Raji (cell line): ENCODE results near the gene YPEL2.

Source experiments
- POLR2A ChIP-seq: IDR thresholded peaks from 2 replicates; pipeline ENCODE4 v1.6.1; 2011; ENCODE audit warnings: low read depth, low read length, control low read depth; ENCODE audit not compliant: insufficient read depth

YPEL2 gene

DNA sequence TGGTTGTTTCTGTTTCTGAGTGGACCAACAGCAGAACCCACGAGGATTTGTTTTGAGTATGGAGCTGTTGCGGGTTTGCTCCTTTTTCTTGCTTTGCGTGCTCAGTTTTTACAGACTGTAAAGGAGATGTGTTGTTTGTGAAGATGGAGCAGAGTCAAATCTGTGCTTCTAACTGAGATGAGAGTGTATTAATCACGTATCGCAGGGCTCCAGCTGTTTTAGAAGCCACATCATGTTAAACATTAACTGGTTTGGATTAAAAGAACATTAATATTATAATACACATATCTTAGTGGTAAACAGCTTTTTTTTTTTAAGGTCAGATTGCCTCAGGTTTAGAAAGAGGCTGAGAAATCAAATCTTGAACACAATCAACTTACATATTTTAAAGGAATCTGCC is 69.4 kb downstream of the YPEL2 start:
- TF ChIP-seq POLR2A, result no peak

DNA sequence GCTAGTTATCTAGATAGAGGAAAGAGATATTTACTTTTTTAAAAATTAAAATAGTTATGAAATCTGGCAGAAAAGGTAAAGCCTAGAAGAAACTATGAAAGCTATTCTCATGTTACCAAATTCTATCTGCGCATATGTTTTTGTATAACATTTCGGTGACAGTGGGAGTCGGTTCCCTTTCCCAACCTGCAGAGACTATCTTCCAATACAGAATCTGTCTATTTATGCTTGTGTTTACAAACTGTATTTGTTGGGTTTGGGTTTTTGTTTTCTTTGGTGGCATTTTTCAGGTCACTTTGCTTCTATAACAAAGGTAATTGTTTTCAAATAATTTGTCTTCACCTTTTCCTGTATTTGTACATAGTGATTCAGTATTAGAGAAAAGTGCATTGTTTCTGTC is 69.8 kb downstream of the YPEL2 start:
- no peak for TF ChIP-seq POLR2A

DNA sequence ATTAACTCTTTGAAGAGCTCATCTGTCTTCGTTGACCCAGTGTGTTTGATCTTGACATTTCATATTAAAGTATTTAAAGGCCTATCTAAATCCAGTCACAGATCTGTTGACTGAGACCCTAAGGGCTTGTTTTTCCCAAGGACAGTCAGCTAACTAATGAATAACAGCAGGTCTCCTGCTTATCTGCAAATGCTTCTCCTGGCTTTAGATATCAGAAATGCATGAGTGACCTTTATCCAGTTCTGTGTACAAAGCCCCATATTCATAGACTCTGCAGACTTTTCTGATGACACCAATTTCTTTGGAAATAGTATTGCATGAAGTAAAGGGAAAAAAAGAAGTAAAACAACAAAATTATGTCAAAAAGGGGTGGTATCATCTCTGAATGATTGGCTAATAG is 70.3 kb downstream of the YPEL2 start:
- no peak for TF ChIP-seq POLR2A

DNA sequence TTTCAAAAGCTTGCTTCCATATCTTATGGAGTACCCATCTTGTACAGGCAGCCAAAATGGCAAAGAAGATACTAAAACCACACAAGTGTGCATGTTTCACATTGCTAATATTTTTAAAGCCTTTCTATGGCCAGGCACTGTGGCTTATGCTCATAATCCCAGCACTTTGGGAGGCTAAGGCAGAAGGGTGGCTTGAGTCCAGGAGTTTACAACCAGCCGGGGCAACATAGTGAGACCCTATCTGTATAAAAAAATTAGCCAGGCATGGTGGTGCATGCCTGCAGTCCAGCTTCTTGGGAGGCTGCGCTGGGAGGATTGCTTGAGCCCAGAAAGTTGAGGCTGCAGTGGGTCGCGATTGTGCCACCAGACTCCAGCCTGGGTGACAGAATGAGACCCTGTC is 71.3 kb downstream of the YPEL2 start:
- no peak for TF ChIP-seq POLR2A

DNA sequence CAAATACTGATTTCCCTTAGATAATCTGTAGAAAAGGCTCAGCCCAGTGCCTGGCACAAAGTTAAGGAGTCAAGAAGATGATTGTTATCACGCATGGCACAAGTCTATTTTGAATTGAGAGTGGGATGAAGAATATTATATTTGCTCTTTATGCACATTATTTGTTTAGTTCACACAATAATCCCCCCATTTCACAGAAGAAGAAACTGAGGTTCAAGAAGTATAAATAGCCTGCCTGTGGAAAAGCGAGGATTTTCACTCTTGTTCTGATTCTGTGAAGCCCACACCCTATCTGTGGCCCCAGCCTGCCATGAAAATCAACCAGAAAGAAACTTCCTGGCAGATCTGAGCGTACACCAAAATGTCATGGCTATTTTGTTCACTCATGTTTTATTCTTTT is 73.0 kb downstream of the YPEL2 start:
- no peak for TF ChIP-seq POLR2A

DNA sequence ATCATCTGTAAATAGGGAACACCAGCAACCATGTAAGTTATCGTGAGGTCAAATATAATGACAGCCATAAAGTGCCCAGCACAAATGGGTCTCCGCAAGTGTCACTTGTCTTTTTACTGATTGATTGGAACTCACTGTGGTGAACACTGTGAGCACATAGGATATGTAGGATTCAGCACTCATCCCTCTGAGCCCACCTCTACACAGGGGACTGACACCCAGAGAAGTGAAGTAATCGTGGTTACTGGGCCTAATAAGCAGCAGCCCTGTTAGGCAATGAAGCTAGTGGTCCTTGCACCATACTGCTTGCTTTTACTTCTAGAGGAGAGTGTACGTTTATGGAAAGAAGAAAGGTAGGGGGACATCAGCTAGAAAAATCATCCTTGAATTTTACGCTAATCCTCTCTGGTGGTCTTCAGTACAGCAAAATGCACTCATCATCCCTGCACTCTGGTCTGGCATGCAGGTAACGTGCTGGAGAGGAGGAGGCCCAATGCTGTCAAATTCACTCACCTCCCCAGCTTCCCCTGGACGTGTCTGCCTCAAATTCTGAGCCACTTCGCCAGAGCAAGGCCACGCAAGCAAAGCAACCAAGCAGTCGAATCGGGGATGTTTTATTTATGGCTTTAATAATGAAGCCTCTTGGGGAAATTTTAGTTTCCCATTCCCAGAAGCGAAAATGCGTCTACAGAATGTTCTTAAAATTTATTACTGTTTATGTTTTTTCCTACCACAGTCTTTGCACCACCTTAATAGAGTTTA is 74.7 kb downstream of the YPEL2 start:
- no peak for TF ChIP-seq POLR2A

DNA sequence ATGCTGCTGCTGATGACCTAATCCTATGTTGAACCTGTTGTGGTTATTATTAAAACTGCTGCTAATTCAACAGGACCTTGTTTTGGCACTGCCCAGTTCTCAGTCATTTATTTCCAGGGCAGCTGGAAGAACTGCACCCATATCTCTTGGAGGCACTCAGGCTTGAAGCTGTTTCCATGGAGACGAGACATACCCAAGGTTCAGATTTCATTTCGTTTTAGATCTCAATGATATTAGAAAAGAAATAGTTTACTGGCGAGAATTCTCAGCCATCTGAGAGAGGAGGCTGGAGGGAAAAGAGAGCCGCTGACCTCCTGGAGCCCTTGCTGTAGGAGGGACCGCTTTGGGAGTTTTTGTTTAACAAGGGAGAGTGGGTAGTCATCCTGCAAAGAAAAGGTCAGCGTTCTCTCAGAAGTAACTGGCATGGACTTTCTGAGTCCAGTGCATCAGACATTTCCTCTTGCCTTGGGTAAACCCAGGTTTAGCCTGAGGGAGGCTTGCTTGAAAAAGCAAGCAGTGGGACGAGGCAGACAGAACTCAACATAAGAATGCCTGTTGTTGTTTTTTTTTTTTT is 75.4 kb downstream of the YPEL2 start:
- TF ChIP-seq POLR2A, result no peak

DNA sequence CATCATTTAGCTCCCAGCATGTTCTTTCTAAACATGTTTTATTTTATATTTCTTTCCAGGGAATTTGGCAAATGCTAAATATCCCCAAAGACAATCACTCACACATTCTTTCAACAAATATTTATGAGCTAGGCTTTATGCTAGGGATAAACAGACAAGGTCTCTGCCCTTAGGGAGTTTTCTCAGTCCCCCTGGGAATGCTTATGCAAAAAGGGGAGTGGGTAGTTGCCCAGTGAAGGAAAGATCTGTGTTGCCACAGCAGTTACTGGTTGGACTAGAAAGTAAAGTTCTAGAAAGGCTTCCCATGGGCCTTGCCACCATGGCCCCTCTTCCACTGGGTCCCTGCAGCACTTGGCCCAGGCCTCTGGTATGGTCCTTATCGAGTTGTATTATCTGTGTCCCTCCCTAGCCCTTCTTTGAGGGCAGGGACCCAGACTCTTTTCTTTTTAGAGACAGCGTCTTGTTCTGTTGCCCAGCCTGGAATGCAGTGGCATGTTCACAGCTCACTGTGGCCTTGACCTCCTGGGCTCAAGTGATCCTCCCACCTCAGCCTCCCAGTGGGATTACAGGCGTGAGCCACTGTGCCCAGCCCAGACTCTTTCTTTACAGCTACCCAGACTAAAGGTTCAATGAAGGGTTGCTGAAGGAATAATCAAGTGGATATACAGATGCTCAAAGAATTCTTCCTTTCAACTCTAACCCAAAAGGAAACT is 78.0 kb downstream of the YPEL2 start:
- no peak for TF ChIP-seq POLR2A

DNA sequence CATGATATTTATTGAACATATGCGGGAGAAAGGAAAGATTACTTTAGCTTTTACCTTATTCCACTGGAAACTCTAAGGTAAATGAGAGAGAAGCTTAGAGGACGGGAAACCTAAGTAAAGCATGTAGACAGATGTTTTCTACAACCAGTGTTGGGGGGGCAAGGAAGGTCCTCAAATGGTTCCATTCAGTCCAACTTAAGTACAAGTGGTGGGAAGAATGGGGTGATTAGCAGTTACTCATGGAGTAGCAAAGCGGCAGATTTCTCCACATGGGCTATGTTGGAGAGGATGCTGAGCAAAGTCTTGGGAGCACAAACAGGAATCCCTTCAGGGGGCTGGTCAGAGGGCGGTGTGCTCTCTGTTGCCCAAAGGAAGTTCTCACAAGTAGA is 78.6 kb downstream of the YPEL2 start:
- no peak for TF ChIP-seq POLR2A

DNA sequence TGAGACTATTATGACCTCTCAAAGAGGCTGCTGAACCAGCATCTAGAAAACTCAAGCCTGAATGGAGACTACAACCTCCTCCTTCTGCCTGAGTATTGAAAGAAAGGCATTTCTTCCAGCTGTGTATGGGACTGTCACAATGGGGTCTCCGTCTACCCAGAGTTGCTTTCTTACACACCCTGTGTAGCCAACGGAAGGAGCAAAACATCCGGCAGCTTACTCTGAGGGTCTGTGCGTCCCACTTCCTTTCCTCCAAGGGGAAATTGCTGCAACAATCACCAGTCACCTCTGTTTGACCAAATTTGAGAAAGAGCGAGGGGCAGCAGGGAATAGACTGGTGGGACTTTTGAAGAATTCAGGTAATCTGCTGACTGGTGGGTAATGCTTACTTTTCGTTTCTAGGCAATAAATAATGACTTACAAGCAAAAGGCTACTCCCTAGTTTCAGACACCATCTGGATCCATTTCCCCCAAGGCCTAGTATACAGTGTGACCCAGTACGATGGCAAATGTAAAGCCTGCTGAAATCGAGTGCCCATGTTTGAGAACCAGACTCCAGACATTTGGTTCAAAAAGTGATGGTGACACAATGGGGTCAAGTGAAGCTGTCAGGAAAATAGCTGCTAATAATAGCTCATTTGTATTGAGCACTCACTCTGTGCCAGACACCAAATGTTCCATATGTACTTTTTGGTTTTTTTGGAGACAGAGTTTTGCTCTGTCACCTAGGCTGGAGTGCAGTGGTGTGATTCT is 81.7 kb downstream of the YPEL2 start:
- TF ChIP-seq POLR2A, result no peak

DNA sequence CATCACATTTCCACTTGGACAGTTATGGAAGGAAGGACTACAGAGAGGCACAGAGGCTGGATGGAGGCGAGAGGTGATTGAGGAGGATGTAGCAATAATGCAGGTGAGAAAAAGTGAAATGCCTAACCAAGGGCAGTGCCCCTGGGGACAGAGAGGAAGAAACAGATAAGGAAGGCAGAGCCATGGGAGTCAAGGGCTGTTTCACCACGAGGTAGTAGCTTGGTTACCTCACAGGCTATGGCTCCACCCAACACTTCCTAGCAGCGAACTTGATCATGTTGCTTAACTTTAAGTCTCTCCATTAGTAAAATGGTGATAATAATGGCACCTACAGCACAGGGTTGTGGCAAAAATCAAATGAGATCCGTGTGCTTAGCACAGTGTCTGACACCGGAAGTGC is 83.9 kb downstream of the YPEL2 start:
- TF ChIP-seq POLR2A, result no peak

DNA sequence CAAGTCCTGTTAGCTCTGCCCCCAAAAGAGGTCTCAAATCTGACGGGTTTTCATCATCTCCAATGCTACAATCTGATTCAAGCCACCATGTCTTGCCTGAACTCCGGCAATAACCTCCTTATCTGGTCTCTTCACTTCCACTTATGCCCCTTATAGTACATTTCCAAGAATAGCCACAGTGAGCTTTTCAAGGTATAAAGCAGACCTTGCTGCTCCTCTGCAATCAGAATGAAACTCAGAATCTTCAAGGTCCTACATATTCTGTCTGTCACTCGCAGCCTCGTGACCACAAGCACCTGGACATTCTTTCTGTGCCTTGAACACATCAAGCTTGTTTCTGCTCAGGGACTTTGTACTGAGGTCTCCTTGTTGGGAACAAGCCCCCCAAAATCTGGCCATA is 84.7 kb downstream of the YPEL2 start:
- no peak for TF ChIP-seq POLR2A

DNA sequence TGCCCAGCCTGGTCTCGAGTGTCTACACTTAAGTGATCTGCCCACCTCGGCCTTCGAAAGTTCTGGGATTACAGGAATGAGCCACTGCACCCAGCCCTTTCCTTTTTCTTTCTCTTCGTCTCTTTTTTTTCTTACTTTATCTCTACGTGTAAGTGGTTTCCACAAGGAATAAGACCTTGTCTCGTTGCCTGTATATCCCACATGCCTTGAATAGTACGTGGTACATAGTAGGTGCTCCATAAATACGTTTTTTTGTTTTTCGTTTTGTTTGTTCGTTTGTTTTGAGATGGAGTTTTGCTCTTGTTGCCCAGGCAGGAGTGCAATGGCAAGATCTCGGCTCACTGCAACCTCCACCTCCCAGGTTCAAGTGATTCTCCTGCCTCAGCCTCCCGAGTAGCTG is 86.0 kb downstream of the YPEL2 start:
- no peak for TF ChIP-seq POLR2A

DNA sequence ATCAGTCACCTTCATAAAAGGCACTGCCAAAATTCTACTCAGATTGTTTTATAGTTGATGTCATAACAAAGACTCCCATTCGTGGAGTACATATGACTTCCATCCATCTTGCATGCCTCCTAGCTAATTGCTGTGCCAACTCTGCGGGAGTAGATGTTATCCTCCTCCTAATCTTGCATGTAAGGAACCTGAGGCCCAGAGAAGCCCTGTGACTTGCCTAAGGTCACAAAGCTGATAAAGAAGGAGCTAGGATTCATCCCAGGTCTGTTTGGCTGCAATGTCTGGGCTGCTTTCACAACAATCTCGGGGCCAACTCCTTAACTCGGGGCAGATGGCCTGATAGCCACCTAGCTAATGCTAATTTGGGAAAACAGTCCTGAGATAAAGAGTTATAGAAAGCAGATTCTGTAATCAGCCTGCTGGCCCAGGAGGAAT is 87.3 kb downstream of the YPEL2 start:
- TF ChIP-seq POLR2A, result no peak

DNA sequence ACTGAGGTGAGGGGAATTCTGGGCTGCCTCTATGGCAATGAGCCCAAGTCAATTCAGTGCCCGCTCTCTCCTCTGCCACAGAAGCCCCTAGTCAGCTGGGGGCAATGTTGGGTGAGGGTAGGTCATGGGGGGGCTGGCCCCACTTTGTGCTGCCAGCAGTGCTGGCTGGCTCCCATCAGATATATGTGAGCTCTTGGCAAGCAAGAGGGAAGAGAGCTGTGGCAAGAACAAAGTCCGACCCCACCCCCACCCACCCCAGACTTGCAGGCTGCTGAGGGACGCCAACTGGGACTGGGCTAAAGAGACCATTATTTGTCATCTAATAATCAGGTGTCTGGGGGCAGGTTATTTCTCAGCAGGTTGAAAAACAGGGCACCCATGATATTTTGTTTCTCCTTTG is 89.4 kb downstream of the YPEL2 start:
- no peak for TF ChIP-seq POLR2A

DNA sequence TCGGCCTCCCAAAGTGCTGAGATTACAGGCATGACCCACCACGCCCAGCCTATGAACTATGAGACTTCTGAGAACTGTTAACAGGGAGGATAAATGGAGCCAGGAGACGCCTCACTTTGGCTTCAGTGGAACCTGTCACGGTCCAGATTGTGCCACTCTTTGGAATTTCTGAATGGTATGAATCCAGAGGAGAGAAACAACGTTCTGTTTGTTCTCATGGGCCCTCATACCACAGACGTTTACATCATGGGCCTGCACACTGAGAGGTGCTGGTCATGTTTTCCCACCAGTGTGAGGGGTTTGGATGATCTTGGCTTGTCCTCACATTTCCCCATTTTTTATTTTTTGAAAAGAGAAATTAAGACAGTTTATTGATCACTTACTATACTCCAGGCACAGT is 90.3 kb downstream of the YPEL2 start:
- no peak for TF ChIP-seq POLR2A

DNA sequence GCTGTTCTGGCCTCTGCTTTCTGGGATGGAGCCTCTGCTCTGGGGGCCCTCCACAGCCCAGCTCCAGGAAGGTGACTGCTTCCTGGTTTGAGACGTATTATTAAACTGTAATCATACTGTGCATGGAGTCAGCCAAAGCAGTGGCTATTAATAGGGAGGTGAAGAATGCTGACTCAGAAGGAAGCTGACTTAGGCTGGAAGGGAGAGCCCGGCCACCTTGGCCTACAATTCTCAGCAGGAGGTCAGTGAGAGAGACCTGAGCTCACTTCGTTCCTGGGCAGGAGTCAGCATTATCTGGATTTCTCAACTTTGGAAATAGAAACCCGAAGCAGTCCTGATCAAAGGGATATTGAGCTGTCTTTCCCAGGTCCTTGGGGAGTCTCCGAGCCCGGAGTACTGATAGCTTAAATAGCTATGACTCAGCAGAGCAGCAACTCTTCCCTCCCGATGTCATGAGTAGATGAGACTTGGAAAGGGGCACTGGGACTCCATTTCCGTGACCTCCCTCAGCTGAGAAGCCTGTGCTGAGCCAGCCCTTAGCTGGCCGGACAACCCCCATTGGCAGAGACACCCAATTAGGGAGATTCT is 91.8 kb downstream of the YPEL2 start:
- TF ChIP-seq POLR2A, result no peak
